NCI-H1417 treated with DMSO at 0.1 percent for 48 hours (cell line): ENCODE data around the gene AGAP3.

ENCODE experiments used
- DNase-seq: peaks from one replicate; lab custom pipeline; 2025; lab: John Stamatoyannopoulos, UW

The AGAP3 gene

DNA sequence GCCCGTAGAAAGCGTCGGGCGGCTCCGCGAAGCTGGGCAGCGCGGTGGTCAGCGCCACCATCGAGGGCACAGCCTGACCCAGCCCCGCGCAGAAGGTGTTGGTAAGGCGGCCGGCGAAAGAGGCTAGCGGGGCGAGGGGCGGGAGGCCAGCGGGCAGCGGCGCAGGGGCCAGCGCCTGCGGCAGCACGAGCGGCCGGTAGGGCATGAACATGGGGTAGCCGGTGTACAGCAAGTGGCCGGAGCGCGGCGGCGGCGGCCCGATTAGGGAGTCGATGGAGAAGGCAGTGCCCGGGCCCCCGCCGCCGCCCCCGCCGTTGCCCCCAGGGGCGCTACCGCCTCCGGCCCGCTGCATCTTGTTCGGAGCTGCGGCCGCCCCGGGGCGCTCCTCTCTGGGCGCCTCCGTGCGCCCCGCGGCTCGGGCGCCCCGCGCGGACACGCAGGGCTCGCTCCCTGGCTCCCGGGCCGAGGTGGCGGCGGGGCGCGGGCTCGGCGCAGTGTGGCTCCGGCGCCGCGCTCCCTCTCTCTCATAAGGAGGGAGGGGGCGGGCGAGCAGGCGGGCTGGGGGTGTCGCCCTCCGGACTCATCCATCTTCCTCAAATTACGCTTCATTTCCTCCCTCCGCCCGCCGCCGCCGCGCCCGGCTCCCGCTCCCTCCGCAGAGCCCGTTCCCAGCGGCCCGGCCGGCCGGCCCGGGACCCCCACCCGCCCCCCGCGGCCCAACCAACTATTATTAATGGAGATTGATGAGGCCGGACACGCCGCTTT, 81.1 kb downstream of the AGAP3 start, which contains the start of gene GBX1:
GBX1 (minus strand) TSS at position 498 of the 765 bp plus-strand sequence; CDS start at position 352, 146 bp downstream.
- DNase-seq, result no peak

- DNase-seq, result no peak
These were observed 81.9 kb downstream of the AGAP3 start for GRCh38 chr7:151168003-151168786.

DNA sequence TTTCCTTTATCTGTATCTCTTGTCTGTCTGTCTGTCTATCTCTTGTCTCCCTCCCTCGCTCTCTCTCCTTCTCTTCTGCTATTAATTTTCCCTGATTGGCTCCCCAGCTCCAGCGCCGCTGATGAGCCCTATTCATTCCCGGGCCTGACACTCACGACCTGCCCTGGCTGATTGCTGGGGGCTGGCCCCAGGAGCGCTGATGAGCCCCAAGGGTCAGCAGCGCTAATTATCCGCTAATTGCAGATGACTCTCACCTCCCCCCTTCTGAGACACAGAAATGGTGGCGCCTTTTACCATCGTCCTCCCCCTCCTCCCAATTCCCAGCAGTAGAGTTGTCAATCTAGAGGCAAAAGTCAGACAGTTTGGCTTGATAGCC, 82.5 kb downstream of the AGAP3 start:
- DNase-seq, result no peak

DNA sequence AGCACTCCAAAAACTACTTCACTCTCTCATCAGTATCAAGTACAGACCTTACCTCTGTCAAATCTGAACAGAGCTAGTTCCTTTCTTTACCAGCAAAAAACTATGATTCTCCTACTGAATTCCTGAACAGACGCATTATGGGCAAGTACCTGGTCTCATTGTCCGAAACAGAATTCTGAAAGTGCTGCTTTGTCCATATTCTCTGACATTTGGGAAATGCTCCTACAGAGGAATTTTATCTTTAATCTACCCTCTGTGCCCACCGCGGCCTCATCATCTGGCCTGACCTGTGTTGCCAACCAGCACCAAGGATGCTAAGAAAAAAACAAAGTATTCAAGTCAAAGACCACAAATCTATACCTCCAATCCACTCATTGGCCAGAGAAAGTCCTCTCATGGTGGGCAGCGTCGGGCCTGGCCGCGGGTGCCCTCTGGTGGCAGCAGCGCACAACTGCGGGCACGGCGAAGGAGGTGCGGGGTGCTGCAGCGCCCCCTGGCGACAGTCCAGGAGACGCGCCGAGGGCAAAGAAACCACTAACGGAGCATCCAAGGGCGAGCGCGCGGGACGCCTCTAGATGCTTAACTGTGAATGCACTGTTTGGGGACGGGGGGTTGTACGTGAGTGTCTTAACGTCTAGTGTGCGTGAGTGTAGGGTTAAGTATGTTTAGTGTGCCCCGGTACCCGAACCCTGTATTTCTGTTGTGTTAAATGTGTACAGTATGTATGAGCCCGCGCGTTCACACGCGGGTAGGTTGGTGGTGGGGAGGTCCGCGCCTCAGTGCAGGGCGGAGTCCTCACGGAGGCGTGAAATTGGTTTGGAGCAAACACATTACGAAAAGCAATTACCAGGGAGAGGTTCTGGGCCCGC, 86.2 kb downstream of the AGAP3 start:
- no peak for DNase-seq

GRCh38 chr7:151173386-151174245, 87.3 kb downstream of the AGAP3 start:
- DNase-seq, result no peak

GRCh38 chr7:151174246-151175046, 88.2 kb downstream of the AGAP3 start:
- DNase-seq, result no peak

DNA sequence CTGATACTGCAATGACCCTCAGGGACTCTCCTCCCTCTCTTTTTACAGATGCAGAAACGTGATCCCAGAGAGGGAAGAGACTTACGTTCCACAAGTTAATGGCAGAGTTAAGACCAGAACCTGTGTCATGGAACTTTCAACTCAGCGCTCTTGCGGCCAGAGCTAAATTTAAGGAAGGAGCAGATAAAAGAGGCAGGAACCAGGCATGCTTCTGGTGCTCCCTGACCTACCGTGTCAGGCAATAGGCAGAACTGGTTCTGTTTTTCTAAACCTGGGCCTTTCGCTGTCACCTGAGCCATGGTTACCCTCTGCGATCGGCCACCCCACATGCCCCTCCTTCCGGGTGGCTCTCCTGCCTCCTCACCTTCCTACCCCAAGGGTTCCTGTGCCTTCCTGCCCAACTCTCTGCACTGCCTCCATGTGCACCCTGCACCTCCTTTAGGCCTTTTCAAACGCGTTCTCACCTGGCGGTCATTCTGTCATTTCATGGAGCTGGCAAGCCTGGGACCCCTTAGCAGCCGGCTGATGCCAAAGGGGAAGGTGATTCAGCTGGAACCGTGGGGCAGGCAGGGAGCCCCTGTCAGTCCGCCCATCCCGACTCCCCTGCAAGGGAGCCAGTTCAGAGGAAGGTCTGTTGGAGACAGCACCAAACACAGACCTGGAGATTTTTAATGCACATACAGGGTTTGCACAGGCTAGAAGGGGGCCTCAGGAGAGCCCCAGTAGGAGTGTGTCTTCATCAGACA, 88.9 kb downstream of the AGAP3 start:
- no peak for DNase-seq

DNA sequence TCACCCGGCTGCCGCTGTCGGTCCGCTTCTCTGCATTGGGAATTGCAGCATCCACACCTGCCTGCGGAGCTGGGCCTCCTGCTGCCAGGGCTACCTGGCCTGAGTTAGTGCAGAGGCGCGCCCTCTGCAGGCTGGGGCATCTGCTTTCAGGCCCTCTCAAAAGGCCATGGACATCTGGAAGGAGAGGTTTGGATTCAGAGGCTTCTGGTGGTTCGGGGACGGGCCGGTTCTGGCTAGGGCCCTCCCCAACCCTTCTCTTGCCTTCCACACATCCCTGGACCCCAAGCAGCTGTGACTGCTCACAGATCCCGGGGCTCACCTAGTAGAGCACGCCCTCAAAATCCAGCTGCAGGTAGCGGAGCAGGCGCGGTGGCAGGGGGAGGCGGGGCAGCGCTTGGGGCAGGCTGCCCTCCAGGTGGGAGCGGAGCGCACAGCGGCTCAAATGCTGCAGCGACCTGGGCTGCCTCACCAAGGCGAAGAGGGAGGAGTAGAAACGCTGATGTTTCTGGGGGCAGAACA, 89.6 kb downstream of the AGAP3 start:
- no peak for DNase-seq

DNA sequence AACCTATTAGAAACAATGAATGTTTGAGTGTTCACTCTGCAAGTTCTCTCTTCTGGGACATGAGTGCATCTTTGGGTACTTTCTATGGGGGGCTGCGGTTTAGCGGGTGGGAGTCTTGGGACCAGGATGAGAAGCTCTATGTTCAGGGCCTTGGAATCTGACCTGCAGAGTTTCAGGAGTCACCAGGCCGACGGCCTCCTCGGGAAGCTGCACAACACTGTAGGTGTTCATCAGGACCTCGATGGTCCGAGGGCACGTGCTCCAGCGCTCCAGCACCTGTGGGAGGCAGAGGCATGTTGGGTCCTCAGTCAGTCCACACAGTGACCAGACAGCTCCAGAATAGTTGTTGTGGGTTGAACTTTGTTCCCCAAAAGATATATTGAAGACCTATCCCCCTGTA, 90.1 kb downstream of the AGAP3 start:
- no peak for DNase-seq

- DNase-seq, result no peak
These were observed 91.0 kb downstream of the AGAP3 start for GRCh38 chr7:151177310-151177709.

DNA sequence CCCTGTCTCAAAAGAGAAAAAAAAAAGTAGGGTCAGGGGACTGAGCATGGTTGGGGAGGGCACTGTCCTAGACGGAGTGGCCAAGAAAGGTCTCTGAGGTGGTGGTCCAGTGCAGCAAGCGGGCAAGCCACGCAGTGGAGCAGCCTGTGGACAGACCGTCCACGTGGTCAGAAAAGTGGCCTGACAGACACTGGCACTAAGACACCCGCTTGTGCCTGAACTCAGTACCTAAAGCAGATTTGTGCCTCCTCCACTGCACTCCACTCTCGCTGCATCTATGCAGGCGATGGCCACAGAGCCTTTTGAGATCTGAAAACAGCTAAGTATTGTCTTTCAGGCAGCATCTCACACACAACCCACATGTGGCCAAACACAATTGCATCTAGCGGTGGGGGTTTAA, 92.0 kb downstream of the AGAP3 start:
- no peak for DNase-seq

- DNase-seq, result no peak
These were observed 92.6 kb downstream of the AGAP3 start for GRCh38 chr7:151178831-151179230.

- no peak for DNase-seq
These were observed 93.1 kb downstream of the AGAP3 start for GRCh38 chr7:151179287-151179860.

DNA sequence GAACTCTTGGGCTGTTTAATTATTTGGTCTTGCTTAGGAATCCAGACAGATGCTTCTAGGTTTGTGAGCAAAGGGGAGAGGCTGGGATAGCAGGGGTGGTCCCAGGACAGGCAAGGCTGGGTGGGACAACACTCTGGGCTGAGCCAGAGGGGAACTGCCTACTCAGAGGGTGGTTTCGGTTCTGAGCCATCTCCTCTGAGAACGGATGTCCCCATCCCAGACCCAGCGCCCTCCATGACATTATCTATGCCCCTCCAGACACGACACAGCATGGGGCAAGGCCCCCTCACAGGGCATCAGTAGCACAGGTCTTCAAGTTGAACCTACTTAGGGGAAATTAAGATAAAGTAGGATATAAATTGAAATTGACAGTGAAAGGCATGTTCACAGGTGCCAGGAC, 93.7 kb downstream of the AGAP3 start:
- DNase-seq, result no peak

- DNase-seq, result no peak
These were observed 94.7 kb downstream of the AGAP3 start for GRCh38 chr7:151181011-151181431.

DNA sequence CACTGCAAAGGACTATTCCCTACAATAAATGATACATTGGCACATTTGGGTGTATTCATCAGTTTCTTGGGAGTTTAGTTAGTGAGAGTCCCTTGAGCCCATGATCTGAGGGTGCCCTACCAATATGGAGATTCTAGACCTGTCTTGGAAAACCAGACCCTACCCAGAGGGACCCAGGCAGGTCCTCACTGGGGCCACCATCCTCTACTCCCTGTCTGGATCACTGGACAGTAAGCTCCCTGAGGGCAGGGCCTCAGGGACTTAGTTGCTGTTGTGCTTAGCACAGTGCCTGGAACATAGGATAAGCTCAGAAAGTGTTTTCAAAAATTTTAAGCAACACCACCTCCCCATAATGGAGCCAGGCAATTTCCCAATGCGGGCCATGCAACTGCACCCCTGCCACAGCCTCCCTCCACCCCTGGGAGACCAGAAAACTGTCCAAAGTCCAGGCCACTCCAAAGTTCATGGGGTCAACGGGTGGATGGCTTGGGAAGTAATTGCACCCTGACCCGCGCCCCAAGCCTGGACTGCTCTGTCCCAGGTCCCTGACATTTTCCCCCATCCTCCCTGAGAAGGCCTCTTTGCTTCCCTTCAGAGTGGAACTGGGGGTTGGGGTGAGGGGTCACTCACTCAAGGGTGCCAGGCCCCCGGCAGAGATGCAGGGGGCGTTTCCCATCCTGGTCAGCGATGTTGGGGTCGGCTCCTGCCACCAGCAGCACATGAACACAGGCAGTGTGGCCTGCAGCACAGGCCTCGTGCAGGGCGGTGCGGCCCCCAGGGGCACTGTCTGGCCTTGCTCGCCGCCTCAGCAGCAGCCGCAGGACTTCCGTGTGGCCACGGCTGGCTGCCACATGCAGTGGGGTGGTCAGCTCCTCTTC, 99.7 kb downstream of the AGAP3 start:
- DNase-seq, result no peak

DNA sequence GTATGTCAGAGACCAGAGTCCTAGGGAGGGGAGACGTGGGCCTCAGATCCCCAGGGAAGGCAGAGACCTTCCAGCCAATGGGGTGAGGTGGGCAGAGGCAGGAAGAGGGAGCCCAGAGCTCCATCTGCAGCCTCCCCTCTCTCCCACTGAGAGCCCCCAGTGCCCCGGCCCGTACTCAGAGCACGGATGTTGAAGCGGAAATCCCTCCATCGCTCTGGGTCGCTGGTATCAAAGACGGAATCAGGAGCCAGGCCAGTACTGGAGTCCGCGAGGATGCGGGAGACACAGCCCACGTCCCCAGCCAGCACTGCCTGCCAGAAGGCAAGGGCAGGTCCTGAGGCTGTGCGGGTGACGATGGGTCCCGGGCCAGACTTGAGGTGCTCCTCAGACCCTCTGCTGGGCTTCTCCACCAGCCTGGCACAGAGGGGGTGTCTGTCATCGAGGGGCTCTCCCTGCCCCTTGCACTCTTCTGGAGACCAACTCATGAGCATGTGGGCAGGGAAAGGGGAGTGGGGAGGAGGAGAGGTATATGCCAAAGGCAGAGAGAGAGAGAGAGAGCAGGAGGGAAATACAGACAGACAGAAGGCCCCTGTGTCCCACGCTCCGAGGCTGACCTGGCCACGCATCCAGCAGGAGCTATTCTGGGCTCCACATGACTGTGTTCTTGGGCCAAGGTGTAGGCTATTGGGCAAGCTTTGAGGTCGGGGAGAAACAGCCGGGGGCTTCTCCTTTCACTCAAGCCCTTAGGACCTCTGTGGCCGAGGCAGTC, 100.5 kb downstream of the AGAP3 start, which contains the start of gene ASB10:
ASB10 (minus strand) TSS at position 611 of the 769 bp plus-strand sequence; CDS start at position 491, 120 bp downstream.
- DNase-seq, result no peak
